Fibroblast of skin of right biceps (primary cell): Measurements from ENCODE around the gene UCN3.
A peak's percentile ranks its signal among the peaks of the same experiment; 100 is the strongest.
"Not testable (repeated sequence)": the region's sequence is repeated elsewhere in the genome, so short reads cannot be mapped to it uniquely, and the experiment has no call there.

Source experiments
- DNase-seq: peaks from one replicate; pipeline ENCODE4 v3.0.0-alpha.2; 2013

Gene UCN3

DNA sequence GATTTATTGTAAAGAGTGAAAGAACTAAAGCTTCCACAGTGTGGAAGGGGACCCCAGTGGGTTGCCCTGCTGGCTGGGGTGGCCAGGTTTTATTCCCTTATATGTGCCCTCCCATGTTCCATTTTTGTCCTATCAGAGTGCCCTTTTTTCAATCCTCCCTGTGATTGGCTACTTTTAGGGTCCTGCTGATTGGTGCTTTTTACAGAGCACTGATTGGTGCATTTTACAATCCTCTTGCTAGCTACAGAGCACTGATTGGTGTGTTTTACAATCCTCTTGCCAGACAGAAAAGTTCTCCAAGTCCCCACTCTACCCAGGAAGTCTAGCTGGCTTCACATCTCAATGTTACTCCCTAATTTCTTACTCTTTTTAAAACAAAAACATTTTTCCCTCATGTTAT, 46.0 kb downstream of the UCN3 start:
- DNase-seq, result not testable (repeated sequence)

DNA sequence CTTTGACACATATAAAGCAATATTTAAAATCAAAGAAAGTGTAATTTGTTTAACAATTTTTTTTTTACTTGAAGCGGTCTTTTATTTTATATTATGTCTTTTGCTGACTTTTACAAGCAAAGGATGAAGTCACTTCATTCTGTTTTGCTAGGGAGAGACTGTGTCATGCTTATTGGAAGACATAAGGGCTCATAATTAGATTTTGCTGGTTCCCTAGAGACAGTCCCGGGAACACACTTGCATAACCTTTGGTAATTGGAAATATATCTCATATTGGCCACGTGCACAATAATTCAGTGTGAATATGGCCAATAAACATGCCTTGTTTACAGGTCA, 47.1 kb downstream of the UCN3 start:
- no peak for DNase-seq

DNA sequence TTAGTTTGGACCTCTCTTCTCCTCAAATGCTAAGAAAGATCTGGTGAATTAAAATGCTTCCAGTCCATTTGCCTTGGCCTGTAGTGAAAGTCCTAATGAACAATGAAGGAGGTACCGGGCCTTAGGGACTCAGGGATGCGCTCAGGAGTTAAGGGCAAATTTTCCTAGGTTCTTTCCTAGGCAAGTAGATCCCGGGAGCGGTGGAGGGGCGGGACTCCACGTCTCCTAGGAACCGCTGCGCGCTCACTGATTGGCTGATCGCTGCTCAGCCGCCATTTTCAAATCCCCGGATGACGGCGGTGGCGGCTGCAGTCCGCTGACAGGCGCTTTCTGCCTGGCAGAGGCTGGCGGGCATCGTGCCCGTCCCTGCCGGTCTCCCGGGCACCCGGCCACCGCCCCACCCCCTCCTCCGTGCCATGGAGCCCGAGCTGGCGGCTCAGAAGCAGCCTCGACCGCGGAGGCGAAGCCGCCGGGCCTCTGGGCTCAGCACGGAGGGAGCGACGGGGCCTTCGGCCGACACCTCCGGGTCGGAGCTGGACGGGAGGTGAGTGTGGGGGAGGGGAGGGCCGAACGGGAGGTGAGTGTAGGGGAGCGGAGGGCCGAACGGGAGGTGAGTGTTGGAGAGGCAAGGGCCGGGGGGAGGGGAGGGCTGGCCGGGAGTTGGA, 47.6 kb downstream of the UCN3 start, which contains the start of gene NET1:
Gene NET1 (plus strand): TSS at position 281 of the 665 bp plus-strand sequence. CDS start 136 bp downstream, at position 417.
- peak; percentile 88 for DNase-seq

DNA sequence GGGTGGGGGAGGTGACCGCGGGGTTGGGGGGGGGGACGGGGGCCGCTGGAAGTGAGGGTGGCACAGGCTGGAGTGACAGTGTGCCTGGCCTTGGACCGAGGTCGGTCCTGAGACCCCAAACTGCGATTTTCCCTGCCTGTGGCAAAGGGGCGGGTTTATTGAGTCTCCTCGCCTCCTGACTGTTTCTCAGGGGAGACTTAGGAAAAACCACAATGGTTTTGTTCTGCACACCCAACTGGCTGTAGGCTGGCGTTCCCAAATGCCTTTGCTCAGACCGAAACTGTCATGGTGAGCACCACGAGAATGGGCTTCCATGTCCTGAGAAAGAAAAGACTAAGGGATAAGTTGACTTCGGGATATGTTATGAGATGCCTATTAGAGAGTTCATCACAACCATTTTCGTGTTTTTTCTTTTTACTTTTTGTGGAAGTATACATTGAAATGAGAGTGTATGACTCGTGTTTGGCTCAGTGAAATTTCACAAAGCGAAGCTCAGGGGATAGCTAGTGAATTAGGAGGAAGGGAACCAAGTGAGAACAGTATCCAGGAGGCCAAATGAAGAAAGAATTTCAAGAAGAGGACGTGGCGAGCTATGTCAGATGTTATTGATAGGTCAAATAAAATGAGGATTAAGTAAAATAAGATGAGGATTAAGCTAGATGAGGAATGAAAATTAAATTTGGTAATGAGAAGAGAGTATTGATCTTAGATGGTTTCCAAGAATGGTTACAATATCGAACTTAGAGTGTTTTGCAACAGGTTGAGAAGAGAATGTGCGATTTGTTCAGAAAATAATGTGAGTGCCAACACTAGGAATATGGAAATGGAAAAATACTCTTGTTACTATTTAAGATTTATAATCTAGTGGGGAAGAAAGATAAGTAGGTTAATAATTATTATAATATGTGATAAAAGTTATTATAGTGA, 48.5 kb downstream of the UCN3 start:
- DNase-seq, result peak; percentile 56

DNA sequence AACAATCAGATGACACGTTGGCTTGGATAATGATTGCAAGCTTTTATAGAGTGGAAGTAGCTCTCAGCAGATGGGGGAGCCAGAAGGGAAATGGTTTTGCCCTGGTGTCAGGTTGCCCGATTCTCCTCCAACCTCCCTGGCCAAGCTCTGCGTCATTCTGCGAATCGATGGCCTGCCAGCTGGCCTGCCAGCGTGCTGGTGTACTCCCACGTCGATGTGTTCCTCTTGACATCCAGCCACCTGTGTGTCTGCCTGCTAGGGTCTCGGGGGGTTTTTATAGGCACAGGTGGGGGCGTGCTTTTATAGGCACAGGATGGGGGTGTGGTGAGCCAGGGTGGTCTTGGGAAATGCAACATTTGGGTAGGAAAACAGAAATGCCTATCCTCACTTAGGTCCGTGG, 52.2 kb downstream of the UCN3 start:
- DNase-seq, result no peak

DNA sequence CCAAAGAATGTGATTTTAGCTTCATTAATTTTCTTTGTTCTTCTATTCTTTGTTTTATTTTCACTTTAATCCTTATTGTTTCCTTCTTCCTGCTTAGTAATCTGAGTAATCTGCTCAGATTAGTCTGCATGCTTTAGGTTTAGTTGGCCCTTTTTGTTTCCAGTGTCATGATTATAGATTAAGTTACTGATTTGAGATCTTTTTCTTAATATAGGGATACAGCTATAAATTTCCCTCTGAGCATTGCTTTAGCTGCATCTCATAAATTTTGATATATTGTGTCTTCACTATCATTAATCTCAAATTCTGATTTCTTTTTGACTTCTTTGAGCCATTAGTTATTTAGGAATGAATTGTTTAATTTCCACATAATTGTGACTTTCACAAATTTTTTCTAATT, 53.8 kb downstream of the UCN3 start:
- no peak for DNase-seq

DNA sequence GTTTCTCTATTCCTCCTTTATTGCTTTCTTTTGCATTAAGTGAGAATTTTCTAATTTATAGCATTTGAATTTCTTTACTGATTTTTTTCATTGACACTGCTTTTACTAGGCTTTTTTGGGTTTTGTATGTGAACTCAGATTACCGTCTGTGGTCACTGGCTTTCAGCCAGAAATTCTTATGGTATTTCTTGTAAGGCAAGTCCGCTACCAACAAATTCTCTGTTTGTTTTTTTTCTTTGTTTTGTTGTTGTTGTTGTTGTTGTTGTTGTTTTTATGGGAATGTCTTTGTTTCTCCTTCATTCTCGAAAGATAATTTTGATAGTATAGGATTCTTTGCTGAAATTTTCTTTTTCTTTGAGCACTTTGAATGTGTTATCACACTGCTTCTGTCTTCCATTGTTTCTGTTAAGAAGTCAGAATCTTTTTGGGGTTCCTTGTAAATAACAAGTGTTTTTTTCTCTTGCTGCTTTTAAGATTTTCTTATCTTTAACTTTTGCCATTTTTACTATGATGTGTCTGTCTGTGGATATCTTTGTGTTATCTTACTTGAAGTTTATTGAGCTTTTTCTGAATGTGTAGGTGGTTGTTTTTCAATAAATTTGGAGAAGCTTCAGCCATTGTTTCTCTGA, 54.8 kb downstream of the UCN3 start:
- no peak for DNase-seq

DNA sequence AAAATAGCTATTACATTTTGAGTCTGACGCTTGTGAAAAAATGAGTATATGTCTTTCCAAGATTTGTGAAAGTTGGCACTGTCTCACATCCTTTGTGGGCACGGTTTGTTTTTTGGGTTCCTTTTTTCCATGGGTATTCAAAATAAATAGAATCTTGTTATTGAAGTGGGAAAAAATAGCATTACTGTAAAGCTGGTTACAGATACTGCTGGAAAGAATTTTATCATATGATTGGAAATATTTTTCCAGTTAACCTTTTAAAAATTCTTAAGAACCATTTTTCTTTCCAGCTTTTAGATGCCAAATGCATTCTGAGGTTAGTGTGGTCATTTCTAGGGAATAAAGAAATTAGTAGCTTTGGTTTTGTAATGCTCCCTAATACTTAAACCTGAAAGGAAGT, 59.0 kb downstream of the UCN3 start:
- DNase-seq, result peak; percentile 22
